Measurements from ENCODE around the gene BAG2. TPM values are rescaled to one million over a fixed set of nuclear protein-coding genes. Genes with fewer than 3 reads are reported as not detected.
A peak's percentile ranks its signal among the peaks of the same experiment; 100 is the strongest.

Gene BAG2
- total RNA-seq, 1 experiment from 2014 or later: 10.4 TPM

DNA sequence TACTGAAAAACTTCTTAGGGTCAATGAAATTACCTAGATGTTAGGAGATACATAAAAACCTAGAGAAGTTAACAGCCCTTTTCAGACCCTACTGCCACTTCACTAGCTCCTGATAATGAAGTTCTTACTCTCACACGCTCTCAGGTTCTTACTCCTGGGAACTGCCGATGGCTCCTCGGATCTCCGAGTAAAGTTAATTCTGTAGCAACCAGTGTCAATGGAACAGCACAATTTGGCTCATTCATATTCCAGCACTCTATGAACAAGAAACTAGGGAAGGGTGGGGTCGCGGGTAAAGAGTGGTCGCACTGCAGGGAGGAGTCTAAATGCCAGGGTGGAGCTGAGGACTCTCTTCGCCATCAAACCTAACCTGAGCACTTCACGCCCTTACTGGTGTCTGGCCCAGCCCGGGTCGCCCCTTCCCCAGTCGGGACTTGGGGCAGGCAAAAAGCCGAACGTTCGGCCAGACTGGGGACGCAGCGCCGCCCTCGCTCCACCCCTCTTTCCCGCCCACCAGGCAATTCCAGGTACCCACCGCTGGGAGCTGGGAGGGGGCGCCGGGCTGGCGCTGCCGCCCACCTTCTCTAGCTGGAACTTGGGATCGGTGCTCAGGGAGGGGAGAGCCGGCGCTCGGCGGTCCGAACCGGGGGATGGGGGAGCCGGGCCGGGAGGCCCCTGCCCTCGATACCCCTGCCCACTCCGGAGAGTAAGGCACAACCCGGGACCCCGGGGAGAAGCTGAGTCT is 49.2 kb downstream of the BAG2 start:
- peak overlapping the region; percentile 29; the same call in 1 of the 2 replicates for H3K27ac ChIP-seq (ENCODE audit: low read length)
- H3K36me3 ChIP-seq (ENCODE audit: low read depth, low read length): no peaks in the 10 kb centered on the region
- H3K79me2 ChIP-seq (ENCODE audit: low read length): peaks cover 55% of the 10 kb centered on the region
- H3K9ac ChIP-seq (ENCODE audit: low read length): peak overlapping the region; percentile 88
- TSS peak; percentile 64 for BruUV-seq (replicated peaks)
- POLR2A ChIA-PET (ENCODE audit: unreplicated experiment): interaction anchor here (0.6 to 0.8 kb wide), 2 partner anchors 44 to 45 kb away, joined by 4 to 5 read pairs; no protein-coding TSS in a partner anchor
- no peaks in the 10 kb centered on the region for H3F3A ChIP-seq (ENCODE audit: low read length, unreplicated experiment)
- no peaks in the 10 kb centered on the region for H3K9me3 ChIP-seq (ENCODE audit: low read length)
- no peak for TF ChIP-seq EZH2phosphoT487 (IDR thresholded peaks at IDR 0.05; ENCODE audit: borderline replicate concordance, low read length)
- TF ChIP-seq, protein P1, sequence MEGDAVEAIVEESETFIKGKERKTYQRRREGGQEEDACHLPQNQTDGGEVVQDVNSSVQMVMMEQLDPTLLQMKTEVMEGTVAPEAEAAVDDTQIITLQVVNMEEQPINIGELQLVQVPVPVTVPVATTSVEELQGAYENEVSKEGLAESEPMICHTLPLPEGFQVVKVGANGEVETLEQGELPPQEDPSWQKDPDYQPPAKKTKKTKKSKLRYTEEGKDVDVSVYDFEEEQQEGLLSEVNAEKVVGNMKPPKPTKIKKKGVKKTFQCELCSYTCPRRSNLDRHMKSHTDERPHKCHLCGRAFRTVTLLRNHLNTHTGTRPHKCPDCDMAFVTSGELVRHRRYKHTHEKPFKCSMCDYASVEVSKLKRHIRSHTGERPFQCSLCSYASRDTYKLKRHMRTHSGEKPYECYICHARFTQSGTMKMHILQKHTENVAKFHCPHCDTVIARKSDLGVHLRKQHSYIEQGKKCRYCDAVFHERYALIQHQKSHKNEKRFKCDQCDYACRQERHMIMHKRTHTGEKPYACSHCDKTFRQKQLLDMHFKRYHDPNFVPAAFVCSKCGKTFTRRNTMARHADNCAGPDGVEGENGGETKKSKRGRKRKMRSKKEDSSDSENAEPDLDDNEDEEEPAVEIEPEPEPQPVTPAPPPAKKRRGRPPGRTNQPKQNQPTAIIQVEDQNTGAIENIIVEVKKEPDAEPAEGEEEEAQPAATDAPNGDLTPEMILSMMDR (conservative IDR thresholded peaks at IDR 0.05; ENCODE audit: low read depth, low read length): peak; percentile 38
- intact Hi-C loops (cut with micrococcal nuclease): loop anchor here (1.0 to 2.0 kb wide), 3 partner anchors 31 to 95 kb away; no protein-coding TSS in a partner anchor
- H3K4me3 ChIP-seq (ENCODE audit: low read length): peak overlapping the region; percentile 92
- H2AFZ ChIP-seq (ENCODE audit: low read length): peak overlapping the region; percentile 93
- peak overlapping the region; percentile 92 for H3K4me2 ChIP-seq (ENCODE audit: low read length)
- H4K20me1 ChIP-seq (ENCODE audit: low read length): no peaks in the 10 kb centered on the region
- ATAC-seq: peak; percentile 77
- no peaks in the 10 kb centered on the region for H3K9me2 ChIP-seq (replicated peaks; ENCODE audit: low read length)
- H3K27me3 ChIP-seq (ENCODE audit: low read length): no peaks in the 10 kb centered on the region
- peaks cover 7% of the 10 kb centered on the region for H3K4me1 ChIP-seq (ENCODE audit: insufficient read depth, low read length)
- DNase-seq: peak; percentile 63
- CTCF ChIA-PET: no interaction called here

DNA sequence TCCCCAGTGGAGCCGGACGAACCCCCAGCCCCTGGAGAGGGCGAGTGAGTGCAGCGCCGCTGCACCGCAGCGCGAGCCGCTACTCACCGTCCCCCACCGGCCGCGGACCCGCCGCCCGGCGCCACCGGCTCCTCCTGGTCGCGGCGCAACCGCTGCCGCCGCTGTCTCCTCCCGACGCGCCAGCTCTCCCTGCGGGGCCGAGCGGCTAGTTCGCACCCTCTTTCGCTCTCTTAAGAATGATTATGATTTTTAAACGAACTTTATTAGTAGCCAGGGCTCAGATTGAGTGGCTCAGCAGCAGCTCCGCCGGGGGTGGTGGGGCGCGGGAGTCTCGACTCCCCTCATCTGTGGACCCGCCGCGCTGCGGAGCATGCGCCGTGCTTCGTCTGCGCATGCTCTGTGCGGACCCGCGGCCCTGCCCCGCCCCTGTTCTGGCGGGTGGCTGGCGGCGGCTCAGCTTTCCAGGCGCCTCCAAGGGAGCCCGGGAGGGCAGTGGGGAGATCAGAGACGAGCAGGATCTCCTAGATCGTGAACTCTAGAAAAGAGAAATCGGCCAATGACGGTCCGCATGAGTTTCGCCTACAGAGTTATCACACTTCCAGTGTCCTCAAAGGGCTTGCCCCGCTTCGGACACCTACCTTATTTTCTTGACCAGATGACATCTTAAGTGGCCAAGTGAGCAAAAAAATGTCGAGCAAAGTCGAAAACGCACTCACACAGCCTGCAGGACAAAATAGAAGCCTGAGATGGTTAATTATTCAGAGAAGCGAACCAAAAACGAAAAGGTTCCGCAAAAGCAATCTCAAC is 50.0 kb downstream of the BAG2 start, which contains the start of gene RAB23:
RAB23 (minus strand) TSS at position 372 of the 807 bp plus-strand sequence. CDS start 11,927 bp downstream, outside the sequence.
- POLR2A ChIA-PET (ENCODE audit: unreplicated experiment): interaction anchor here (0.8 kb wide), 2 partner anchors 44 to 92 kb away, joined by 3 to 4 read pairs; no protein-coding TSS in a partner anchor
- peaks cover 48% of the 10 kb centered on the region for H3K79me2 ChIP-seq (ENCODE audit: low read length)
- peak within 1 kb of the TSS; percentile 92 for H3K4me2 ChIP-seq (ENCODE audit: low read length)
- H3K4me1 ChIP-seq (ENCODE audit: insufficient read depth, low read length): peaks cover 7% of the 10 kb centered on the region
- peak within 1 kb of the TSS; percentile 29; the same call in 1 of the 2 replicates for H3K27ac ChIP-seq (ENCODE audit: low read length)
- H3K4me3 ChIP-seq (ENCODE audit: low read length): peak within 1 kb of the TSS; percentile 92
- H3K27me3 ChIP-seq (ENCODE audit: low read length): no peaks in the 10 kb centered on the region
- ATAC-seq (peak; percentile 78), DNase-seq (peak; percentile 90)
- no peaks in the 10 kb centered on the region for H3K36me3 ChIP-seq (ENCODE audit: low read depth, low read length)
- TF ChIP-seq, protein P1 (conservative IDR thresholded peaks at IDR 0.05; ENCODE audit: low read depth, low read length): peak; percentile 0; the same call in 1 of the 2 replicates
- TF ChIP-seq EZH2 (IDR thresholded peaks at IDR 0.05; ENCODE audit: low read length, unreplicated experiment): no peak
- BruUV-seq (replicated peaks): no TSS peak
- H3K9me2 ChIP-seq (replicated peaks; ENCODE audit: low read length): no peaks in the 10 kb centered on the region
- H3F3A ChIP-seq (ENCODE audit: low read length, unreplicated experiment): no peaks in the 10 kb centered on the region
- H2AFZ ChIP-seq (ENCODE audit: low read length): peak within 1 kb of the TSS; percentile 93
- CTCF ChIA-PET: no interaction called here
- intact Hi-C loops (cut with micrococcal nuclease): loop anchor here (1.0 to 2.0 kb wide), 3 partner anchors 31 to 94 kb away; no protein-coding TSS in a partner anchor
- H4K20me1 ChIP-seq (ENCODE audit: low read length): no peaks in the 10 kb centered on the region
- H3K9ac ChIP-seq (ENCODE audit: low read length): peak within 1 kb of the TSS; percentile 88
- no peaks in the 10 kb centered on the region for H3K9me3 ChIP-seq (ENCODE audit: low read length)
